ENCODE data around the gene KHSRP. TPM values are rescaled to one million over a fixed set of nuclear protein-coding genes. Genes with fewer than 3 reads are reported as not detected.
A peak's percentile ranks its signal among the peaks of the same experiment; 100 is the strongest.

KHSRP gene
- total and polyA plus RNA-seq, 7 donors, result 101 to 174 (median 150) TPM

- Histone ChIP-seq H3K9me3 (no peaks in the 10 kb centered on the region), H3K27me3 (ENCODE audit: insufficient read depth in 3 of 3, low read length in 2 of 3) (no peaks in the 10 kb centered on the region), H3K36me3 (ENCODE audit: insufficient read depth in 1 of 2, low read depth in 1 of 2) (peaks cover 15 to 76% of the 10 kb centered on the region in 2 donors), H3K27ac (no peak overlapping the region), H3K4me3 (no peak overlapping the region), H3K4me1 (no peaks in the 10 kb centered on the region)
- intact Hi-C loops (cut with DNase I), result no loop called here
- TF ChIP-seq CTCF (IDR thresholded peaks at IDR 0.05), result no peak
- ATAC-seq (no peak), DNase-seq (no peak)
- 88 to 93% (median 89%) methylated on average over 26 to 32 of the region's 32 CpGs for WGBS, 3 donors
These were observed 8.9 kb downstream of the KHSRP start for GRCh38 chr19:6415591-6416190.

- Histone ChIP-seq H3K4me1 (no peaks in the 10 kb centered on the region), H3K36me3 (ENCODE audit: insufficient read depth in 1 of 2, low read depth in 1 of 2) (peaks cover 15 to 69% of the 10 kb centered on the region in 2 donors), H3K27me3 (ENCODE audit: insufficient read depth in 3 of 3, low read length in 2 of 3) (no peaks in the 10 kb centered on the region), H3K9me3 (no peaks in the 10 kb centered on the region), H3K27ac (no peak overlapping the region), H3K4me3 (no peak overlapping the region)
- DNase-seq (peak in 1 of 2 donors; percentile 50), ATAC-seq (no peak)
- TF ChIP-seq CTCF (IDR thresholded peaks at IDR 0.05), result no peak
- 89 to 92% (median 90%) methylated on average over 41 to 47 of the region's 47 CpGs for WGBS, 3 donors
- intact Hi-C loops (cut with DNase I), result no loop called here
These were observed 9.6 kb downstream of the KHSRP start for GRCh38 chr19:6414793-6415590.

- intact Hi-C loops (cut with DNase I), result no loop called here
- H3K9me3 ChIP-seq, result no peaks in the 10 kb centered on the region
- H3K4me1 ChIP-seq, result no peaks in the 10 kb centered on the region
- H3K27me3 ChIP-seq (ENCODE audit: insufficient read depth in 3 of 3, low read length in 2 of 3), result no peaks in the 10 kb centered on the region
- TF ChIP-seq CTCF (IDR thresholded peaks at IDR 0.05), result no peak
- 75 to 78% (median 76%) methylated on average over 39 to 42 of the region's 42 CpGs for WGBS, 3 donors
- no peak overlapping the region for H3K4me3 ChIP-seq
- DNase-seq (no peak), ATAC-seq (no peak)
- H3K36me3 ChIP-seq (ENCODE audit: insufficient read depth in 1 of 2, low read depth in 1 of 2), result peaks cover 15 to 59% of the 10 kb centered on the region in 2 donors
- no peak overlapping the region for H3K27ac ChIP-seq
These were observed 10.6 kb downstream of the KHSRP start for GRCh38 chr19:6413721-6414643.

GRCh38 chr19:6413291-6413690 is 11.3 kb downstream of the KHSRP start:
- no peaks in the 10 kb centered on the region for H3K27me3 ChIP-seq (ENCODE audit: insufficient read depth in 3 of 3, low read length in 2 of 3)
- TF ChIP-seq CTCF (IDR thresholded peaks at IDR 0.05), result no peak
- no peak overlapping the region for H3K4me3 ChIP-seq
- no peak overlapping the region for H3K27ac ChIP-seq
- 72 to 76% (median 74%) methylated on average over 10 of the region's 10 CpGs for WGBS, 3 donors
- no peaks in the 10 kb centered on the region for H3K9me3 ChIP-seq
- no peak for DNase-seq
- H3K4me1 ChIP-seq, result no peaks in the 10 kb centered on the region
- ATAC-seq, result no peak
- intact Hi-C loops (cut with DNase I), result no loop called here
- H3K36me3 ChIP-seq (ENCODE audit: insufficient read depth in 1 of 2, low read depth in 1 of 2), result peaks cover 15 to 52% of the 10 kb centered on the region in 2 donors

Data from psoas muscle (tissue), 8 donors.